Measurements from ENCODE around the gene FLYWCH2.

DNA sequence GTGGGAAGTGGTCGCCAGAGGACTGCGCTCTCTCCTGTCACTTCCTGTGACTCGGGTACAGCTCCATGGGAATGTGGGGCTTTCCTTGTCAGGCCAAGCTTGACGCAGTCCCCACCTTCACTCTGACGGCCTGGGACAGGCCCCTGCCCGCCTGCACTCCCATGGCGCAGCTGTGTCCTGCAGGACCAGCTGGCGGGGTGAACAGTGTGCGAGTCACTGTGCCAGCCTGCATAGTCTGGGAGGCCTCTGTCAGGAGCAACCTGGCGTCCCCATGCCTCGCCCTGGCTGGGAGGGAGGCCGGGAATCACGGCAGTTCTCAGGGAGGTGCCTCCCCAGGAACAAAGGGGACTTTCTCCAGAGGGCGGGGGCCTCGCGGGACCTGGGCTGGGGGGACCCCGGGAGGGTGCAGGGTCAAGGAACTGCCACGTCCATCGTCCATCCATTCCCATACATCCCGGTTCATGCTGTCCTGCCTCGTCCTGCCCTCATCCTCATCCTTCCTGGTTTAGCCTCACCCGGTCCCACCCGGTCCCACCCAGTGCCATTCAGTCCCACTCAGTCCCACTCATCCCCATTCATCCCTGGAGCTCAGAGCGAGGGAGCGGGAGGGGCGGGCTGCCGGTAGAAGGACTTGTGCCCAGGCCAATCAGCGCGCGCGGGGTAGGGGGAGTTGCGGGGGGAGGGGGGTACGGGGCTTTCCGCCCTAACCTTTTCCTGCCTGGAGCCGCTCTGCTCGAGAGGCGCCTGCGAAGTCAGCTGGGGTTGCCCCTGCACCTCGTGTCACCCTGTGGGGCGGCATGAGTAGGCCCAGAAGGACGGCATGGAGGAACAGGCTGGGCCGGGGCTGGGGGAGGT is 42.1 kb downstream of the FLYWCH2 start:
- TF ChIP-seq, protein P1, sequence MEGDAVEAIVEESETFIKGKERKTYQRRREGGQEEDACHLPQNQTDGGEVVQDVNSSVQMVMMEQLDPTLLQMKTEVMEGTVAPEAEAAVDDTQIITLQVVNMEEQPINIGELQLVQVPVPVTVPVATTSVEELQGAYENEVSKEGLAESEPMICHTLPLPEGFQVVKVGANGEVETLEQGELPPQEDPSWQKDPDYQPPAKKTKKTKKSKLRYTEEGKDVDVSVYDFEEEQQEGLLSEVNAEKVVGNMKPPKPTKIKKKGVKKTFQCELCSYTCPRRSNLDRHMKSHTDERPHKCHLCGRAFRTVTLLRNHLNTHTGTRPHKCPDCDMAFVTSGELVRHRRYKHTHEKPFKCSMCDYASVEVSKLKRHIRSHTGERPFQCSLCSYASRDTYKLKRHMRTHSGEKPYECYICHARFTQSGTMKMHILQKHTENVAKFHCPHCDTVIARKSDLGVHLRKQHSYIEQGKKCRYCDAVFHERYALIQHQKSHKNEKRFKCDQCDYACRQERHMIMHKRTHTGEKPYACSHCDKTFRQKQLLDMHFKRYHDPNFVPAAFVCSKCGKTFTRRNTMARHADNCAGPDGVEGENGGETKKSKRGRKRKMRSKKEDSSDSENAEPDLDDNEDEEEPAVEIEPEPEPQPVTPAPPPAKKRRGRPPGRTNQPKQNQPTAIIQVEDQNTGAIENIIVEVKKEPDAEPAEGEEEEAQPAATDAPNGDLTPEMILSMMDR (IDR thresholded peaks at IDR 0.05) = no peak
- TF ChIP-seq EZH2phosphoT487 (IDR thresholded peaks at IDR 0.05) = no peak
- TF ChIP-seq EZH2 (IDR thresholded peaks at IDR 0.05) = no peak
